Esophagus squamous epithelium (tissue), 5 donors: ENCODE measurements around the gene DNAJC4. TPM values are rescaled to one million over a fixed set of nuclear protein-coding genes. Genes with fewer than 3 reads are reported as not detected.

ENCODE experiments used
- DNase-seq: peaks from one replicate; lab custom pipeline; 2025; lab: John Stamatoyannopoulos, UW
- H3K27ac ChIP-seq, 4 donors: fragments of 200-600 bp; sonication (generic); one replicate each; pipeline ENCODE4 v1.5.1; 2016 to 2019; ENCODE audit warnings: mild to moderate bottlenecking in 1 of 4
- H3K27me3 ChIP-seq, 4 donors: fragments of 200-600 bp; sonication (generic); 1 replicate in 3 of 4; 2 replicates in 1 of 4; pipeline versions ENCODE4 v1.5.1 to v1.6.0; 2017 to 2021; ENCODE audit warnings: antibody characterized with exemption in 1 of 4
- H3K36me3 ChIP-seq, 3 donors: fragments of 200-600 bp; sonication (generic); one replicate each; pipeline ENCODE4 v1.5.1; 2016 to 2019
- H3K4me1 ChIP-seq, 3 donors: fragments of 200-600 bp; sonication (generic); one replicate each; pipeline ENCODE4 v1.5.1; 2017 to 2019
- H3K4me3 ChIP-seq, 4 donors: fragments of 200-600 bp; sonication (generic); 1 replicate in 3 of 4; 2 replicates in 1 of 4; pipeline ENCODE4 v1.5.1; 2016 to 2019; ENCODE audit warnings: mild to moderate bottlenecking in 2 of 4, moderate library complexity in 1 of 4
- H3K9me3 ChIP-seq, 3 donors: fragments of 200-600 bp; sonication (generic); one replicate each; pipeline ENCODE4 v1.5.1; 2016 to 2019
- CTCF ChIP-seq, 6 experiments: fragments of 450-650 bp in 4 of 6; fragments of 200-600 bp in 2 of 6; sonication (generic) in 2 of 6; IDR thresholded peaks; one replicate each; pipeline ENCODE4 v1.5.1; 2016 to 2019; ENCODE audit warnings: antibody characterized with exemption in 6 of 6, mild to moderate bottlenecking in 4 of 6, moderate library complexity in 4 of 6
- POLR2A ChIP-seq, 4 donors: fragments of 450-650 bp; IDR thresholded peaks; one replicate each; pipeline ENCODE4 v1.6.1; 2017; ENCODE audit warnings: antibody characterized with exemption in 4 of 4, mild to moderate bottlenecking in 4 of 4, moderate library complexity in 3 of 4
- WGBS, 2 donors: methylation state at CpG; one replicate each; pipeline ENCODE4 v1.1.5; 2018; 5-methylcytosine and 5-hydroxymethylcytosine counted together
- intact Hi-C: fragments of 100-400 bp; cut with DNase I; formaldehyde crosslinking; loops from one replicate; pipeline ENCODE4 v1.15.0; 2022
- total RNA-seq, 4 donors: library from RNA; depleted of rRNA; stranded (reverse); fragments of >200 nt; gene quantifications; one replicate each; pipeline ENCODE4 v1.1.0, GENCODE V29; 2016
- donor health status: DM: yes; HTN: yes; CAD: no.

The DNAJC4 gene
- total RNA-seq, 4 donors from 2014 or later: 8.9 to 27.1 (median 16.8) TPM

GRCh38 chr11:64196626-64197025, 33.7 kb upstream of the DNAJC4 start:
- no peak overlapping the region for H3K4me3 ChIP-seq
- H3K27me3 ChIP-seq: no peaks in the 10 kb centered on the region
- no peaks in the 10 kb centered on the region for H3K4me1 ChIP-seq
- intact Hi-C loops: no loop called here
- H3K36me3 ChIP-seq: peaks cover 47 to 100% (median 79%) of the 10 kb centered on the region in 3 donors
- no peak for DNase-seq
- TF ChIP-seq POLR2A (IDR thresholded peaks at IDR 0.05): no peak
- no peak for TF ChIP-seq CTCF (IDR thresholded peaks at IDR 0.05)
- WGBS, 2 donors: 82 to 83% methylated on average over 9 of the region's 9 CpGs
- no peaks in the 10 kb centered on the region for H3K9me3 ChIP-seq
- no peak overlapping the region for H3K27ac ChIP-seq

DNA sequence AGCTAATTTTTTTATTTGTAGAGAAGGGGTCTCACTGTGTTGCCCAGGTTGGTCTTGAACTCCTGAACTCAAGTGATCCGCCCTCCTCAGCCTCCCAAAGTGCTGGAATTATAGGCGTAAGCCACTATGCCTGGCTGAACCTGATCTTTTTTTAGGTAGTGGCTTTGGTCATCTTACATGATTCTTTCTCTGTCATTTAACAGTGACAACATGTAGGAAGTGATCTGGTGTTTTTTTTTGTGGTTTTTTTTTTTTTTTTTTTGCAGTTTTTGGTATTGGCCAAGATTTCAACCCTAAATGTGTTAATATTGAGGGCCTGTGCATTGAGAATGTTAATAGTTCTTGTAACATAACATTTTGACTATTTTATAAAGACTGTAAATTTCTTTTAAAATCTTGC, 31.8 kb upstream of the DNAJC4 start:
- DNase-seq: no peak
- TF ChIP-seq POLR2A (IDR thresholded peaks at IDR 0.05) (no peak), CTCF (IDR thresholded peaks at IDR 0.05) (no peak)
- Histone ChIP-seq H3K4me3 (no peak overlapping the region), H3K9me3 (no peaks in the 10 kb centered on the region), H3K4me1 (no peaks in the 10 kb centered on the region), H3K27me3 (no peaks in the 10 kb centered on the region), H3K36me3 (peaks cover 52 to 100% (median 77%) of the 10 kb centered on the region in 3 donors), H3K27ac (no peak overlapping the region)
- WGBS, 2 donors: 91 to 97% methylated on average over 2 of the region's 2 CpGs
- intact Hi-C loops: no loop called here

- no peaks in the 10 kb centered on the region for H3K27me3 ChIP-seq
- TF ChIP-seq CTCF (IDR thresholded peaks at IDR 0.05) (no peak), POLR2A (IDR thresholded peaks at IDR 0.05) (no peak)
- H3K36me3 ChIP-seq: peaks cover 28 to 98% (median 60%) of the 10 kb centered on the region in 3 donors
- no peak for DNase-seq
- H3K4me1 ChIP-seq: peaks cover 4 to 28% (median 8%) of the 10 kb centered on the region in 3 donors
- WGBS, 2 donors: 78 to 81% methylated on average over 3 of the region's 3 CpGs
- H3K9me3 ChIP-seq: no peaks in the 10 kb centered on the region
- H3K27ac ChIP-seq: no peak overlapping the region
- intact Hi-C loops: loop anchor here (5.0 kb wide), 1 partner anchor 101 kb away; the partner anchor contains the start of gene CATSPERZ
- no peak overlapping the region for H3K4me3 ChIP-seq
Observed at GRCh38 chr11:64201543-64201942, 28.8 kb upstream of the DNAJC4 start.

GRCh38 chr11:64202992-64203391, 27.4 kb upstream of the DNAJC4 start:
- Histone ChIP-seq H3K4me3 (no peak overlapping the region), H3K9me3 (no peaks in the 10 kb centered on the region), H3K27me3 (no peaks in the 10 kb centered on the region), H3K4me1 (peaks cover 4 to 42% (median 8%) of the 10 kb centered on the region in 3 donors), H3K27ac (no peak overlapping the region), H3K36me3 (peaks cover 19 to 95% (median 47%) of the 10 kb centered on the region in 3 donors)
- TF ChIP-seq CTCF (IDR thresholded peaks at IDR 0.05): no peak
- no peak for TF ChIP-seq POLR2A (IDR thresholded peaks at IDR 0.05)
- intact Hi-C loops: loop anchor here (5.0 kb wide), 1 partner anchor 99 kb away; the partner anchor contains the start of gene CATSPERZ
- no peak for DNase-seq
- WGBS, 2 donors: 88 to 100% methylated on average over 5 to 9 of the region's 9 CpGs

DNA sequence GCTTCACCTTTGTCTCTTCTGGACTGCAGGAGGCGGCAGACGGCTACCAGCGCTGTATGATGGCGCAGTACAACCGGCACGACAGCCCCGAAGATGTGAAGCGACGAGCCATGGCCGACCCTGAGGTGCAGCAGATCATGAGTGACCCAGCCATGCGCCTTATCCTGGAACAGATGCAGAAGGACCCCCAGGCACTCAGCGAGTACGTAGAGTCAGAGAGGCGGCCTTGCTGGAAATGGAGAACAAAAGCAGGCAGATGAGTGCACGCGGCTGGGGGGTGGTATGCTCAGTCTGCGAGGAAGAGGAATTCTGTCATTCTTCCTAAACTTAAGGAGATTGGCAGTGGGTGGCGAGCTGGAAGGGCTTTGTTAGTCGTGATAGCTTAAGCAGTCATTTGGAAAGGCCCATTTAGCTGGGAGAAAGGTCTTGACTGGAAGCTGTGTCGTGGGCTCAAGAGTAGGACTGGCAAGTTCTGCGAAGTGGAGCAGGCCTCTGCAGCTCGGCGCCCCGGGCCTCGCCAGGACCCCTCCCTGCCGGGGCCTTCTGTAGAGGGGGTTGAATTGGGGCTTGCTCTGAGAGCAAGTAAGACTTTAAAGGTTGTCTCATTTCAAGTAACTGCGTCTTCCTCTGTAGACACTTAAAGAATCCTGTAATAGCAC, 26.8 kb upstream of the DNAJC4 start:
- H3K36me3 ChIP-seq: peaks cover 13 to 89% (median 42%) of the 10 kb centered on the region in 3 donors
- no peak for TF ChIP-seq CTCF (IDR thresholded peaks at IDR 0.05)
- TF ChIP-seq POLR2A (IDR thresholded peaks at IDR 0.05): no peak
- peaks cover 4 to 48% (median 8%) of the 10 kb centered on the region in 3 donors for H3K4me1 ChIP-seq
- H3K27me3 ChIP-seq: no peaks in the 10 kb centered on the region
- H3K27ac ChIP-seq: no peak overlapping the region
- no peak overlapping the region for H3K4me3 ChIP-seq
- H3K9me3 ChIP-seq: no peaks in the 10 kb centered on the region
- WGBS, 2 donors: 83 to 90% methylated on average over 17 to 22 of the region's 27 CpGs
- intact Hi-C loops: loop anchor here (5.0 kb wide), 1 partner anchor 99 kb away; the partner anchor contains the start of gene CATSPERZ
- no peak for DNase-seq
